ENCODE data around the gene PHACTR2.
"Not testable (repeated sequence)": the region's sequence is repeated elsewhere in the genome, so short reads cannot be mapped to it uniquely, and the experiment has no call there.

PHACTR2 gene

DNA sequence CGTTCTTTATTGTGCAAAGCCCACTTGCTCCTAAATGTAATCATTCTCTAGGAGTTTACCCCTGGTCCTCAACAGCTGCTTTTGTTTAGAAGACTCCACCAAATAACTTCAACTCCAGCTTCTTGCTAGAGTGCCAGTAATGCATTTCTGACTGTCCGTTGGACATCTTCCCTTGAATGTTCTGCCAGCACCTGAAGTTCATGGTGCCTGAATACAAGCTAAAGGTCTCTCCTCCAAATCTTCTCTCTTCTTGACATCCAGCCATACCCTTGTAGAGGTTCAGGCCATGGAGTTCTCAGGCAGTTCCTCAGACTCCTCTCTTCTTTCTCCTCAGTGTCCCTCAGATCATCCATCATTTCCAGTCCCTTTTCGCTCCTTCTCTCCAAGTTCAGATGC, 21.7 kb downstream of the PHACTR2 start:
- no peak for DNase-seq

DNA sequence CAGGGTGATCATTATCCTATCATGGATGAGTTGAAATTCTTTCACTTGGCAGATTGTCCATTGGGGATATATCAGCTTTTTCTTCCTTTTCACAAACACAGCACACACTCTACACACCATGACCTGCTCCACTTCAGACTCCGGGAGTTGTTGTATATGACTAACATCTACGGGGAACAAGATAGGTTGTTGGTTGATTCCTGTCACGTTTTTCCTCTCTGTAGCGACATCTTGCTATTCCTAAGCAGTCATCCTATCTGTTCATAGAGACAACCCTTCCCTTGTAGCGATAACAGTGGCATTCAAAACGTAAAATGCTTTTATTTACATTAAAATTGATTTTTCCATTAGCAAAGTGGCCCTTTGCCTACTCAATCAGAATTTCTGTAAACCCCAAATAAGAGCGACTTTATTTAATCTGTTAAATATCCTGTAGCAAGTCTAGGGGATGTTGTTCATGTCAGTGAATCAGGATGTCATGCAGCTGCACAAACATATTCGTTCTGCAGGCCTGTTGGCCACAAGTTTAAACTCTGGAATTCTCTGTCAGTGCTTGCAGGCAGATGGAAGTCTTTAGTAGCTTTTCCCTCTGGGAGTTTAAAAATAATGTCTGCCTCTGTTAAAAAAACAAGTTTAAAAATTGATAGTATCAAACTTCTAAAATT, 23.1 kb downstream of the PHACTR2 start:
- no peak for DNase-seq

DNA sequence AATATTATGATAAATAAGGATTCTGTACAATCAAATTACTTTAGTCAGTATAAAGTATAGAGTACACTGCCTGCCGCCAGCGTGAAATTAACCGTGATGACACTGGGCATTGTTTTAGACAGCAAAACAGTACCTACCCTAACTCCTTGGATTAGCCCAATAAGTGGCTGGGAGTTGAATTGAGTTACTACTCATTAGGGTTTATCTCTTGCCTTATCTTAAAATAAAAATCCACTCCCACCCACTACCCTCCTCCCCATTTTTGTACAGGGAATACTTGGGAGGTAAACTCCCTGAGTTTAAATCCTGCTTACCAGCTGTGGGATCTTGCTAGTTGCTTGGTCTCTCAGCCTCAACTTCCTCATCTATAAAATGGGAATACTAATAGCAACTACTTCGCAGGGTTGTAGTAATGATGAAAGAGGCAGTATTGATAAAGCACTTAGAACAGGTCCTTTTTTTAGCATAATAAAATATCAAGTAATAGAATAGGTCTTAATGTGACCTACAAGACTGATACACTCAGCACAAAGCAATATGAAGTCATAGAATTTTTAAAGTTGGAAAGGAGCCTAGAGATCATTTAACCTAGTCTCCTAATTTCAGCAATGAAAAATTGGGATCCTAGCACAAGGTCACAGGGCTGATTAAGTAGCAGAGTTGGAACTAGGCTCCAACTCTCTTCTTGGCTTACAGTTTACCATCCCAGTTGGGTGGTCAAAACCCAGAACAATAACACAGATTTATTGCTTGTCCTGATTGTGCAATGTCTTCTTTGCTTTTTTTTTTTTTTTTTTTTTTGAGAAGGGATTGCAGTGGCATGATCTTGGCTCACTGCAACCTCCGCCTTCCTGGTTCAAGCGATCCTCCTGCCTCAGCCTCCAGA, 23.8 kb downstream of the PHACTR2 start:
- DNase-seq = no peak

DNA sequence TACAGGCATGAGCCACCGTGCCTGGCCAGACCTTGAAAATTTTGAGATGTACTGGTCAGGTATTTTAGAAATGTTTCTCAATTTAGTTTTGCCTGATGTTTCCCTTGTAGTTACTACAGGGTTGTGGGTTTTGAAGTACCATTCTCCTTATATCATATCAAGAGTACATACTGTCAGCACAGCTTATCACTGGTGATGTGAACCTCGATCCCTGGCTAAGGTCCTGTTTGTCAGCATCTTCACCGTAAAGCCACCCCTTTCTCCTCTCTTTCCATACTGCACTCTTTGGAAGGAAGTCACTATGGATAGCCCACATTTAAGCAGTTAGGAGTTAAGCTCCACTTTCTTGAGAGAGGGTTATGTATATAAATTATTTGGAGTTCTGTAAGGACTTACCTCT, 27.8 kb downstream of the PHACTR2 start:
- no peak for DNase-seq

DNA sequence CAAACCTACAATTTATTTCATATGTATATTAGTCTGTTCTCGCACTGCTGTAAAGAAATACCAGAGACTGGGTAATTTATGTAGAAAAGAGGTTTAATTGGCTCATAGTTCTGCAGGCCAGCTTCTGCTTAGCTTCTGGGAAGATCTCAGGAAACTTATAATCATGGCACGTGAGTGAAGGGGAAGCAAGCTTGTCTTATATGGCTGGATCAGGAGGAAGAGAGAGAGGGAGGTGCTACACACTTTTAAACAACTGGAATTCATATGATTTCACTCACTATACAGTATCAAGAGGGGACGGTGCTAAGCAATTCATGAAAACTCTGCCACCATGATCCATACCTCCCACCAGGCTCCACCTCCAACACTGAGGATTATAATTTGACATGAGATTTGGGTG, 29.9 kb downstream of the PHACTR2 start:
- no peak for DNase-seq

DNA sequence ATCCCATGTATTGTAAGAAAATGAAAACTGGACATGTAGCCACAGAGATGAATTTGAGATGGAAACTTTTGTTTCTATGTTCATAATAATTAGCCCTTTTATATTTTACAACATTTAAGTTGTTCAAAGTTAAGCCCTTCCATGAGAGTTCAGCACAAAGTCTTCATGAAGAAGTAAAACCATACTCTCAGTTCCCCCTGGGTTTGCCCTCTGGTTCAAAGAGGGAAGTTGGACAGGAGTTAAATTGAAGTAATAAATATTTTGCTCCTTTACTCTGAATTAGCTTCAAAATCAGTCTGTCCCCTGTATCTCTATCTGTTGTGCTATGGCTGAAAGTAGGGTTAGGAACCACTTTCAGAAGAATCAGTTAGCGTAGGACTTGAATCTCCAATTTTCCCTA, 31.1 kb downstream of the PHACTR2 start:
- DNase-seq = no peak

DNA sequence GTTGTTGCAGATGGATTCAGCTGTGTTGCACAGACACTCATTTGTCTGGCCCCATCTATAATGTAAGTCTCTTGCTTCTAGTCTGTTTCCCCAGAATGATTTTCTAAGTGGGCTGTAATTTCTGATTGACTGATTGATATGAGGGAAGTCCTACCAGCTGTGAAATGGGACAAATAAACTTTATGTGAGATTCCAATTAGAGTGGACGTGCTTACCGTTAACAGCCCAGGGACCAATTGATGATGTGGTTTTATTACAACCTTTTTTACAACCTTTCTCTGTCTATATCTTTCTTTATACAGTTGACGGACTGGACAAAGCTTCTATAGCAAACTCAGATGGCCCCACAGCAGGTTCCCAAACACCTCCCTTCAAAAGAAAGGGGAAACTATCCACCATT, 33.9 kb downstream of the PHACTR2 start:
- DNase-seq = no peak

DNA sequence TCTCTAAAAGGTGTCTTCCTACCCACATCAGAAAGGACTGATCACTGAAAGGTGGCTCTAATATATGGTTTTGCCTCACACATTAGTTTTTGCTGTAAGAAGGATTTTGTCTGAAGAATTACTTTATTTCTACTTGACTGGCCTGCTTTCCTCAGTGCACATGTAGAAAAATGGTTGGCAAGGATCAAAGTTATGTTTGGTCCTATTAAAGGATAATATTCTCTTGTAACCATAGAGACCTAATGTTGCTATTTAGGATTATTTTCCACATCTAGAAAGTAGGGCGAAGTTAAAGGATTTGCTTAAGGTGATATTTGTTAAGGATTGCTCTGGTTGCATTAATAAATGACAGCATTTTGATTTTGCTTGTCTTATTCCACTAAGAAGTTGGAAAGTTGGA, 40.7 kb downstream of the PHACTR2 start:
- DNase-seq = no peak

DNA sequence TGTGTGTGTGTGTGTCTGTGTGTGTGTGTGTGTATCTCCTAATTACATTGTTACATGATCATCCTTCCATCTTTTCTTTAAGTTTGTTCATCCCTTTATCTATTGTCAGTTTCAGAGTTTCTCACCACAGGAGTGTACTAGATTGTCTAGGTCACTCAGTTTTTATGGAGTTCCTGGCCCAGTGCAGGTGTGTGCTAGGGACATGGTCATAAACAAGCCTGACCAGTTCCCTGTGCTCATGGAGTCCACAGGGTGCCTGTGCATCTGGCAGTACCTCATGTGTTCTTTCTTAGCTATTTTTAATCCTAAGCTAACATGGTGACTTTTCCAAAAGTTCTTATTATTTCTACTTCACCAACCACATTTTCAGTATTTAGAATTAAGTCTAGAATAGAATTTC, 43.9 kb downstream of the PHACTR2 start:
- no peak for DNase-seq

DNA sequence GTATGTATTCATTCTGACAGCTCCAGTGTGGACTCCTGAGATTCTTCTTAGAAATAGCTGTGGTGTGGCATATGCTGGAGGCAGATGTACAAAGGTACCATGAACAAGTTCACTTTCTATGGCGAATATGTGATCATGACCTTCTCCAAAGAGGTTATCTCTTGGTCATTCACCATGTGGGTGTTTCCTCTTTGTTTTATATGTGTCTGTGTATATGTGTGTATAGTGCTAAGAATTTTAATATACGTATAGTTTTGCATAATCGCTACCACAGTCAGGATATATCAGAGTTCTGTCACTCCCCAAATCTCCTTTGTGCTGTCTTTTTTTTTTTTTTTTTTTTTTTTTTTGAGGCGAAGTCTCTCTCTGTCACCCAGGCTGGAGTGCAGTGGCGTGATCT, 47.1 kb downstream of the PHACTR2 start:
- DNase-seq = no peak

DNA sequence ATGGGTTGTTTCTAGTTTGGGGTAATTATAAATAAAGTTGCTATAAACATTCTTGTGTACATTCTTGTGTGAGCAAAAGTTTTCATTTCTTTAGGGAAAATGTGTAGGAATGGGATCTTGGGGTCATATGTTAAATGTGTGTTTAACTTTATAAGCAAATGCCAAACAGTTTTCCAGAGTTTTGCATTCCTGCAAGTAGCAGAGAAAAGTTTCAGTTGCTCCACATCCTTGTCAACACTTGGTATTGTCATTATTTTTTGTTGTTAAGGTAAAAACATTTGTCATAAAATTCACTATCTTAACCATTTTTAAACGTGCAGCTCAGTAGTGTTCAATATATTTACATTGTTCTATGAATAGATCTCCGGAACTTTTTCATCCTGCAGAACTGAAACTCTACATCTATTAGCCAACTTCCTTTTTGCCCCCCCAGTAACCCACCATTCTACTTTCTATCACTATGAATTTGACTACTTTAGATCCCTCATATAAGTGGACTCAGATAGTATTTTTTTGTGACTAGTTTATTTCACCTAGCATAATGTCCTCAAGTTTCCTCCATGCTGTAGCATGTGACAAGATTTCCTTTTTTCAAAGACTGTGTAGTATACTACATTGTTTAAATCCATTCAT, 48.4 kb downstream of the PHACTR2 start:
- DNase-seq = no peak

DNA sequence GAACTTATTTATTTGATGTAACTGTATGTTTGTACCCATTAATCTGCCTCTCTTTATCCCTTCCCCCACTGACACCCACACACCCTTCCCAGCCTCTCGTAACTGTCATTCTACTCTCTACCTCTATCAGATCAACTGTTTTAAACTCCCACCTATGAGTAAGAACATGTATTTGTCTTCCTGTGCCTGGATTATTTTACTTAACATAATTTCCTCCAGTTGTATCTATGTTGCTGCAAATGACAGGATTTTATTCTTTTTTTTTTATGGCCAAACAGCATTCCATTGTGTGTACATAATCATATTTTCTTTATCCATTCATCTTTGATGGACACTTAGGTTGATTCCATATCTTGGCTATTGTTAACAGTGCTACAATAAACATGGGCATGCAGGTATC, 49.3 kb downstream of the PHACTR2 start:
- DNase-seq = no peak

DNA sequence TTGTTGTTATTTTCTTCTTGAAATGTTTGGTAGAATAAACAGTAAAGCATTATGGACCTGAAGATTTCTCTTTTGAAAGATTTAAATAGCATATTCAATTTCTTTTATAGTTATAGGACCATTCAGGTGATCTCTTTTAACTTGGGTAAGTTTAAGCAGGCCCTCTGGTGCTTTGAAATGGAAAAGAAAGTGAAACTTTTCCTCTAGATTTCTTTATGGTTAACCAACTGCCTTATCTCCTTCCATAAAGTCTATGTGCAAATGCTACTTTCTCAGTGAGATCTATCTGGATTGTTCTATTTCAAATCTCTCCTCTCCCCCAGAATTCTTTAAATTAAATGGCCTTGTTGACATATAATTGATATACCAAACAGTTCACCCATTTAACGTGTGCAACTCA, 54.0 kb downstream of the PHACTR2 start:
- DNase-seq = no peak

DNA sequence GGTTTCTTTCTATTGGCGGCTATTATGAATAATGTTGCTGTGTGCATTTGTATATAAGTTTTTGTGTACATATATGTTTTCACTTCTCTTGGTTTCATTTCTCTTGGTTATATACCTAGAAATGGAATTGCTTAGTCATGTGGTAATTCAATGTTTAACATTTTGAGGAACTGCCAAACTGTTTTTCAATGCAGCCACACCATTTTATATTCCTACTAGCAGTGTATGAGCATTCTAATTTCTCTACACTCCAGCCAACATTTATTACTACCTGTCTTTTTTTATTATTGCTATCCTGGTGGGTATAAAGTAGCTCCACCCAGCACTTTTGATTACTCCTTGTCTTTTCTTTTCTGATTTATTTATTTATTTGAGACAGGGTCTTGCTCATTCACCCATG, 54.8 kb downstream of the PHACTR2 start:
- DNase-seq = no peak

DNA sequence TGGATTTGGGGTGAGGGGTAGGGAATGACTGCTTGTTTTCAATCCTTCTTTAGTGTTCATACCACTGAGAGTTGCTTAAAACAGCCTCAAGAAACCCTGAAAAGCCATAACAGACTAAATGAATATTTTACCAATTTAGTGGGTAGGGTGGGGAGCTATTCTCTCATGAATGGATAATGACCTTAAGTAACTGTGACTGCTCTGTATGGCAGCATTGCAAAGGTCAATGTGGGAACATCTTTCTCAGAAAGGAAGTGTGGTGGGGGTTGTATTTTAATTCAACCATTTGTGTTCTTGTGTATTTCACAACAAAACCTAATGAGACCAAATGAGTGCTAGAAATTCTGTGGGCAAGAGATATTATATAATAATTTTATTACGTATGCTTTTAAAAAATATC, 55.7 kb downstream of the PHACTR2 start:
- no peak for DNase-seq

DNA sequence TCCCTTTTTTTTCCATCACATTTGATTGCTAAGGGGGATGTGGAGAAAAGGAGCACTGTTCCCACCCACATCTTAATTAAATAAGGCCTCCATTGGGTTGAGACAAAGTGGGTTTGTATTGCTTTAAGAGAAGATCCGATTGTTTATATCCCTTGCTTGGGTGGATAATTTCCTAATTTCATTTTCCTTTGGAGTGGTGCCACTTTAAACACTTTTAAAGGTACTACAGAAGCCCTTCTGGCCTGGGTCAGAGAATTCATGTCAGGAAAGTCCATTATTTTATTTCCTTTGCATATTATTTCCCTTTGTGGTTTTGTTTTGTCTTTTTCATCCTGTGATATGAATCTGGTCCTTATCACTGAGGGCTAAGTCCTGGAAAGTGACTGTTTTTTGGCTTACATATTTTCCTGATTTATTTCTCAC, 56.9 kb downstream of the PHACTR2 start:
- no peak for DNase-seq

DNA sequence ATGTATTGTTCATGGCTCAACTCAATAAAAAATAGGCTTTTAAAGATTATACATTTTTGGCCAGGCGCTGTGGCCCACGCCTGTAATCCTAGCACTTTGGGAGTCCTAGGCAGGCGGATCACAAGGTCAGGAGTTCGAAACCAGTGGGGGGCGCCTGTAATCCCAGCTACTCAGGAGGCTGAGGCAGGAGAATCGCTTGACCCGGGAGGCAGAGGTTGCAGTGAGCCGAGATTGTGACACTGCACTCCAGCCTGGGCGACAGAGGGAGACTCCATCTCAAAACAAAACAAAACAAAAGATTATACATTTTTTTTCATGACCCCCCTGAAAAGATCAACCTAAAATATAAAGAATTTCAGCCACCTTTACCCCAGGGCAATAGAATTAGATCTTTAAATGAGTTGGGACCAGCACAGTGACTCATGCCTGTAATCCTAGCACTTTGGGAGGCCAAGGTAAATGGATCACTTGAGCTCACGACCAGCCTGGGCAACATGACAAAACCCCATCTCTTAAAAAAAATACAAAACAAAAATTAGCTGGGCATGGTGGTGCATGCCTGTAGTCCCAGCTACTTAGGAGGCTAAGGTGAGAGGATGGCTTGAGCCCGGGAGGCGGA, 60.4 kb downstream of the PHACTR2 start:
- DNase-seq = not testable (repeated sequence)

DNA sequence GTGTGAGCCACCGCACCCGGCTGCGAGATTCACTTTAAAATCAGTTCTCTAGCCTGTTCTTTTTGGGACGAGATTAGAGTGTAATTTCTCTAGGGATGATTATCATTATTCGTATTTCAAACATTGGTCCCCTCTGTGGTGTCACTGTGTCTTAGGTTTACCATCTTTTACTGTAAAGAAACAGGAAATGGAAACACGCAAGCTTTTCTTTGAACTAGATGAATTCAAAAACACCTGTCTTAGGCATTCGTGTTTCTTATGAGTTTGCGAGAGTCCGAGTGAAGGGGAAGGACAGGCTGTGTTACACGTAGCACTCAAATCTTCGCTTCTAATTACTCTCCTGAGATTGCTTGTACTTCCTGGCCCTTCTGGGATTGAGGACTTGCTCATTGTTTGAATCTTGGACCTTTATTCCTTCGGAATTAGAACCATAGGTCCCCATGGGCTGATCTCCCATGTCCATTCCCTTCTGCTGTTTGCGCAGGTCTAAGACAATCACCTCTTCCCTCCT, 61.6 kb downstream of the PHACTR2 start:
- DNase-seq = no peak

DNA sequence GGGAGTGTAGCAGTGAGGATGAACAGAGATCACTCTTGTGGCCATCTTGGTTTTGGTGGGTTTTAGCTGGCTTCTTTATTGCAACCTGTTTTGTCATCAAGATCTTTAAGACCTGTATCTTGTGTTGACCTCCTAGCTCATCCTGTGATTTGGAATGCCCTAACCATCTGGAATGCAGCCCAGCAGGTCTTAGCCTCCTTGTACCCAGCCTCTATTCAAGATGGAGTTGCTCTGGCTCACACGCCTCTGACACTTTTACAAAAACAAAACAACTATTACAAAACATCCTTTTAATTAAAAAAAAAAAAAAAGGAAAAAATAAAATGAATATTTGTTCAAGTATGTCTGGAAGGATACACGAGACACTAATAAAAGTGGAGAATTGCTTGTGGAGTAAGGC, 62.4 kb downstream of the PHACTR2 start:
- DNase-seq = no peak

DNA sequence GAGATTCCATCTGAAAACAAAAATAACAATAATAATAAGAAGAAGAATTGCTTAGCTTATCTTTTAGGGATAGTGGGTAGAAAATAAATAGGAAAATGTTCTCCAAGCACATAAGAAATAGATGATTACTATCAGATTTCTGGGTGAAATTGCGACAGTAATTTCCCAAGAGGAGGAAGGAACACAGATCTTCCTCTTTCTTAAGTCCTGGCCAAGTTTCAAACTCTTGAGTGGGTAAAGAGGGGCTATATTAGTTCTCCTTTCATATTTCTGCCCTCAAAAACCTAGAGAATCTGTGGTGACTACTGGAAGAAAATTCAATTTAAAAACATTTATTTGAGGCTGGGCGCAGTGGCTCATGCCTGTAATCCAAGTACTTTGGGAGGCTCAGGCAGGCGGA, 63.7 kb downstream of the PHACTR2 start:
- DNase-seq = no peak

DNA sequence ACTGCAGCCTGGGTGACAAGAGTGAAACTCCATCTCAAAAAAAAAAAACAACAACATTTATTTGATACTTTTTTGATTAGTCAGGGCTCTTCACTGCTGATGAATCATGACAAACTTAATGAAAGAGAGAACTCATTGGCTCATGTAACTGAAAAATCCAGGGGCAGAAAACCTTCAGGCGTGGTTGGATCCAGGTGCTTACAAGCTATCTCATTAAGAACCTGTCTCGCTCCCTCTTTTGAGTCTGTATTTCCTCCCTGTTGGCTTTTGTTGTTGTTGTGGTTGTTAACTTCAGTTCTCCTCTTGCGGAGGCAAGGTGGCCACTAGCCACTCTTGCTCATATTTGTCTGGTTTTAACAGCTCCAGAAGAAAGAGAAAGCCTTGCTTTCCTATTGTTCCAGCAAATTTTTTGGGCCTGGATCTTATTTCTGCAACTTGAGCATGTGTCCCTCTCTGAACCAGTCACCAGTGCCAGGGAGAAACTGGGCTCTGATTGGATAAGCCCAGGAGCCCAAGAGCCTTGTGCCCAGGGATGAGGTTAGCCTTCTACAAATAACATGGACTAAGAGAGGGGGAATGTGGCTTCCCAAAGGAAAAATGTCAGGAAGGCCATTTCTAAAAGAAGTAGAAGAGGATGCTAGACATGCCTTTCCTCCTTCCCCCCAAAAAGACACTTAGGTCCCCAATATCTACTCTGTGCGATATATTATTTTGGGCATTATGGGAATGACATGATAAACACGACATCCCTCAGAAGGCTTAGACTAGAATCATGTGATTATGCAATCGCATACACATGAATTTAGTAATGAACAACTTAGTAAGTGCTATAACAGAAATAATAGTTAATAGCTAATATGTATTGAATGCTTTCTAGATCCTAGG, 64.5 kb downstream of the PHACTR2 start:
- DNase-seq = no peak

DNA sequence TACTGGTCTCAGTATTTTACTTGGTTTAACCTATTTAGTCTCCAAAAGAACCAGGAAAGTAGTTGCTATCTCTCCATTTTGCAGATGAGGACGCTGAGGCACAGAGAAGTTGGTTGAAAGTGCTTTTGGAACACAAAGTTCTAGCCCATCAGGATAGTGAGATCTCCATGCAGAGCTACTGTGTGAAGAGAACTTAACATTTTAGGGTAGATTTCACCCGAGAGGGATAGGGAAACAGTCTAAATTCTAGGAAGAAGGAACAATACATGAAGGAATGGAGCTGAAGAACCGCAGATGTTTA, 65.1 kb downstream of the PHACTR2 start:
- no peak for DNase-seq
